KOPT-K1 (cell line): ENCODE measurements around the gene TSFM.

Experiments
- H3K27ac ChIP-seq: fragments of 200-600 bp; sonication (generic); 2 replicates; pipeline ENCODE4 v1.5.1; 2016; ENCODE audit warnings: antibody characterized with exemption, mild to moderate bottlenecking, low read depth, low read length; ENCODE audit not compliant: poor library complexity, severe bottlenecking
- H3K36me3 ChIP-seq: fragments of 200-600 bp; sonication (generic); 2 replicates; pipeline ENCODE4 v1.5.1; 2017; ENCODE audit warnings: antibody characterized with exemption, mild to moderate bottlenecking, low read length, moderate library complexity; ENCODE audit not compliant: insufficient read depth
- H3K9me3 ChIP-seq: fragments of 200-600 bp; sonication (generic); 2 replicates; pipeline ENCODE4 v1.5.1; 2017; ENCODE audit warnings: antibody characterized with exemption, low read length, mild to moderate bottlenecking; ENCODE audit not compliant: insufficient read depth, poor library complexity, severe bottlenecking

Gene TSFM

DNA sequence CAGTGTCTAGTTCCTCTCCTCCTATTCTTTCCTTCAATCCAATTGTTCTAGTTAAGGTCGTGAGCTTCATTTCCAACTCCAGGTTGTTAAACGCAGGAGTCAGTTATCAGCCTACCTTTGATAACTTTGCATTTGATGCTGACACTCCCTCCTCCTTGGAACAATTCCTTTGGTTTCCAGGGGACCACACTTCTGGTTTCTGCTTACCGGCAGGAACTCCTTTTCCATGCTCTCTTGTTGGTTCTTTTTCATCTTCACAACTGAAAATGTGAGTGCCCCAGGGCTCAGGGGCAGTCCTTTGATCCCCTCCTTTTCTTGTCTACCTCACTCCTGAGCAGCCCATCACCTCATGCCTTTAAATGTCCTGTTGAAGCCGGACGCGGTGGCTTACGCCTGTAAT is 5.2 kb upstream of the TSFM start:
- no peaks in the 10 kb centered on the region for H3K9me3 ChIP-seq
- H3K36me3 ChIP-seq: no peaks in the 10 kb centered on the region
- no peak overlapping the region for H3K27ac ChIP-seq

GRCh38 chr12:57777911-57778310 is 4.7 kb upstream of the TSFM start:
- no peaks in the 10 kb centered on the region for H3K9me3 ChIP-seq
- no peak overlapping the region for H3K27ac ChIP-seq
- no peaks in the 10 kb centered on the region for H3K36me3 ChIP-seq

DNA sequence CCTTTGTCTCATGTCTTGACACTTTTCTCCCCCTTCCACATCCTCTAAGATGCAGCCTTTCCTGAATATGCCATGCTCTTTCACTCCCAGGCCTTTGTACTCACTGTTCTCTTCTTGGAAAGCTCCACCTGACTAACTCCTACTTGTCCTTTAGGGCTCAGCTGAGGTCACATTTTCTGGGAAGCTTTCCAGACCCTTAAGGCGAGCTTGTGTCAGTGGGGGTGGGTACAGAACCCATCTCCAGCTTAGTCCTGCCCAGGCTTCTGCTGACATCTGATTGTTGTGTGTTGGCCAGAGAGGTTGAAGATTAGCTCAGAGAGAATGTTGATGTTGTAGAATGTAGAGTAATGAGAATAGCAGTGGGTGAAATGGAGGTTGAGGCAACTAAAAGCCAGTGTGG is 2.9 kb upstream of the TSFM start:
- no peak overlapping the region for H3K27ac ChIP-seq
- no peaks in the 10 kb centered on the region for H3K9me3 ChIP-seq
- peaks cover 9% of the 10 kb centered on the region for H3K36me3 ChIP-seq

DNA sequence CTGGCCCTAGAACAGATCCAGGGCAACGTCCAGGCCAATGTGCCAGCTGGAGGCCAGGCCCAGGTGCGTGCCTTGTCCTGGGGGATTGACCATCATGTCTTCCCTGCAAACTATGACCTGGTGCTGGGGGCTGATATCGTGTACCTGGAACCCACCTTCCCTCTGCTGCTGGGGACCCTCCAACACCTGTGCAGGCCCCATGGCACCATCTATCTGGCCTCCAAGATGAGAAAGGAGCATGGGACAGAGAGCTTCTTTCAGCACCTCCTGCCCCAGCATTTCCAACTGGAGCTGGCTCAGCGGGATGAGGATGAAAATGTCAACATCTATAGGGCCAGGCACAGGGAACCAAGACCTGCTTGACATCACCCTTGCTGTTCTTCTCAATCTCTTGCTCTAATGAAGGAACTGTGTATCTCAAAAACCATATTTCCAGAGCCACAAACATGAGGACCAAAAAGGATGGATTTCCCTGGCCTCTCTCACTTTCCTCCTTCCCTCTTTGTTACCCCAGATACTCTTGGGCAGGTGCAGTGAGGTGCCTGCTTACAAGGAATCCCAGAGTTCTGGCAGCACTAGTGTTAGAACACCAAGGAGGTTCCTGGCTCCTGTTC is 2.2 kb upstream of the TSFM start:
- no peaks in the 10 kb centered on the region for H3K9me3 ChIP-seq
- H3K36me3 ChIP-seq: peaks cover 15% of the 10 kb centered on the region
- peak overlapping the region; percentile 72 for H3K27ac ChIP-seq

- peaks cover 23% of the 10 kb centered on the region for H3K36me3 ChIP-seq
- H3K9me3 ChIP-seq: no peaks in the 10 kb centered on the region
- H3K27ac ChIP-seq: peak overlapping the region; percentile 72
Observed at GRCh38 chr12:57781244-57781643, 1.3 kb upstream of the TSFM start.

GRCh38 chr12:57781801-57782200 is 786 bp upstream of the TSFM start:
- peak overlapping the region; percentile 72 for H3K27ac ChIP-seq
- H3K9me3 ChIP-seq: no peaks in the 10 kb centered on the region
- peaks cover 29% of the 10 kb centered on the region for H3K36me3 ChIP-seq

- Histone ChIP-seq H3K9me3 (no peaks in the 10 kb centered on the region), H3K36me3 (peaks cover 33% of the 10 kb centered on the region), H3K27ac (peak overlapping the region; percentile 72)
Observed at GRCh38 chr12:57782243-57782607, 362 bp upstream of the TSFM start.

- H3K9me3 ChIP-seq: no peaks in the 10 kb centered on the region
- H3K27ac ChIP-seq: peak overlapping the region; percentile 72
- peaks cover 45% of the 10 kb centered on the region for H3K36me3 ChIP-seq
Observed at GRCh38 chr12:57783466-57783801, 847 bp downstream of the TSFM start.

DNA sequence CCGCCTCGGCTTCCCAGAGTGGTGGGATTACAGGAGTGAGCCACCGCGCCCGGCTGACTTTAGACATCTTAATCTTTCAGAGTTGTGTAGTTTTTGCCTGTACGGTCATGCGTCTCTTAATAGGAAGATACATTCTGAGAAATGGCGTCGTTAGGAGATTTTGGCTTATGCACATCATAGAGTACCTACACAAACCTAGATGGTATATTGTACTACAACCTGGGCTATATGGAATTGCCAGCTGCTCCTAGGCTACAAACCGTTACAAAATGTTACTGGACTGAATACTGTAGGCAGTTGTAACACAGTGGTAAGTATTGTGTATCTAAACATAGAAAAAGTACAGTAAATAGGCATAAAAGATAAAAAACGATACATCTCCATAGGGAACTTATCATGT is 1.3 kb downstream of the TSFM start:
- no peak overlapping the region for H3K27ac ChIP-seq
- H3K36me3 ChIP-seq: peaks cover 49% of the 10 kb centered on the region
- no peaks in the 10 kb centered on the region for H3K9me3 ChIP-seq

- Histone ChIP-seq H3K27ac (no peak overlapping the region), H3K9me3 (no peaks in the 10 kb centered on the region), H3K36me3 (peaks cover 95% of the 10 kb centered on the region)
Observed at GRCh38 chr12:57793920-57794319, 11.3 kb downstream of the TSFM start.

- Histone ChIP-seq H3K36me3 (peaks cover 95% of the 10 kb centered on the region), H3K27ac (no peak overlapping the region), H3K9me3 (no peaks in the 10 kb centered on the region)
Observed at GRCh38 chr12:57795354-57795753, 12.8 kb downstream of the TSFM start.

DNA sequence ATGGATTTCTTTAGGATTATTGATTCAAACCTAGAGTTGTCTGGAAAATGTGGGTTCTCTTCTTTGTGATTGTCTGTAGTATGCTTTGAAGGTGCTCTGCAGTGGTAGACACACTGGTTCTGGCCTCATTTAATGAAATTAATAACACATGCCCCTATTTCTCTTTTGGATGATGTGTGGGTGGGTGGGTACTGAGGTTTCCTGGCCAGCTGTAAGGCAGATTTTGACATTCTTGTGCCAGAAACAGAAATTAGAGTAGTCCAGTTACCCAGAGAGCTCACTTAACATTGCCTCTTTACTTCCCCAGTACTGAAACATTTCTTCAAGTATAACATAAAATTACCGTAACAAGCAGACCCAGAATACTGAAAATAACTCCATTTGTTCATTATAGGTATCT is 14.4 kb downstream of the TSFM start:
- Histone ChIP-seq H3K27ac (no peak overlapping the region), H3K36me3 (peaks cover 94% of the 10 kb centered on the region), H3K9me3 (no peaks in the 10 kb centered on the region)

DNA sequence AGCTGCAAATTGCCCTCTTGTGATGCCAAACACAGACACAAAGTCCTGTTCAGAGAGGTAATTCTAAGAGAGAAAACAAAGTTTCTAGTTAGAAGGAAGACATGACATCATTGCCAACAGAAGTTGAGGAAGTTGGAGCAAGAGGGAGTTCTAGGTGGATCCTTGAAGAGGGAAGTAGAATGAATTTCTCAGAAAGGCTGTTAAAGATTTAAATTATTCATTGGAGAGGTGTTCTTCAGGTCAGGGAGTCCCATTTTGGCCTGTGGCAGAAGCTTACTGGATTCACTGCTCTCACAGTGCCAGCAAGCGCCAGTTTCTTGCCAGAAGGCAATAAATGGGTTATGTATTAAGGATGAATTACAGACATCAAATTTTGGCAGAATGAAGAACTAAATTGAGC is 15.3 kb downstream of the TSFM start:
- H3K9me3 ChIP-seq: no peaks in the 10 kb centered on the region
- peaks cover 94% of the 10 kb centered on the region for H3K36me3 ChIP-seq
- no peak overlapping the region for H3K27ac ChIP-seq

DNA sequence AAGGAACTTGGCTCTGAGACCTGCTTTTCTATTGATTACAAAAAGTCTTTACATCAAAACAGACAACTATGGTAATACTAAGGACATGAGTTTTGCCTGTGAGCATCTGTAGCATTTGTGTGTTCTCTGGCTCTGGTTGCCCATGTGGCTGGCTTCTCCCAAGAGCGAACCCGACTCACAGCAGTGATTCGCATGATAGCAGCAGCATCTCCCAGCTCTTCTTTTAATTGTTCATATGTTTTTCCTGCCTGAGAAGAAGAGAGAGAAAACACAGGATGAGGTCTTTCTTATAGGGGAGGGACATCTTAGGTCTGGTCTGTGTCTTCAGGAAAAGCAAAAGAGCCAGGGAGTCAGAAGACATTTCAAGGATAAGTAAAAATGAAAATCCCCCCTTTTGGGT is 18.4 kb downstream of the TSFM start:
- Histone ChIP-seq H3K36me3 (peaks cover 81% of the 10 kb centered on the region), H3K9me3 (no peaks in the 10 kb centered on the region)

GRCh38 chr12:57802607-57803006 is 20.0 kb downstream of the TSFM start:
- Histone ChIP-seq H3K9me3 (no peaks in the 10 kb centered on the region), H3K27ac (no peak overlapping the region), H3K36me3 (peaks cover 79% of the 10 kb centered on the region)

More for the DNA sequence above, 18.4 kb downstream of the TSFM start:
- no peak overlapping the region for H3K27ac ChIP-seq

- Histone ChIP-seq H3K36me3 (peaks cover 81% of the 10 kb centered on the region), H3K9me3 (no peaks in the 10 kb centered on the region), H3K27ac (no peak overlapping the region)
Observed at GRCh38 chr12:57803319-57803893, 20.8 kb downstream of the TSFM start.
